ENCODE measurements around the gene HHIP.

DNA sequence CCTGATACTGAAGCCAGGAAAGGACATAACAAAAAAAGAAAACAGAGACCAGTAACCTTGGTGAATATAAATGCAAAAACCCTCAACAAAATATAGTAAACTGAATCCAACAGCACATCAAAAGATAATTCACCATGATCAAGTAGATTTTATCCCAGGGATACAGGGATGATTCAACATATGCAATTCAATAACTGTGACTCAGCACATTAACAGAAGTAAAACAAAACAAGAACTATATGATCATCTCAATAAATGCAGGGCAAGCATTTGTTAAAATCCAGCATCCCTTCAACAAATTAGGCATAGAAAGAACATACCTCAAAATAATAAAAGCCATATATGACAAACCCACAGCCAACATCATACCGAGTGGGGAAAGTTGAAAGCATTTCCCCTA lies 112.0 kb downstream of the HHIP start:
- TF ChIP-seq, protein P1, sequence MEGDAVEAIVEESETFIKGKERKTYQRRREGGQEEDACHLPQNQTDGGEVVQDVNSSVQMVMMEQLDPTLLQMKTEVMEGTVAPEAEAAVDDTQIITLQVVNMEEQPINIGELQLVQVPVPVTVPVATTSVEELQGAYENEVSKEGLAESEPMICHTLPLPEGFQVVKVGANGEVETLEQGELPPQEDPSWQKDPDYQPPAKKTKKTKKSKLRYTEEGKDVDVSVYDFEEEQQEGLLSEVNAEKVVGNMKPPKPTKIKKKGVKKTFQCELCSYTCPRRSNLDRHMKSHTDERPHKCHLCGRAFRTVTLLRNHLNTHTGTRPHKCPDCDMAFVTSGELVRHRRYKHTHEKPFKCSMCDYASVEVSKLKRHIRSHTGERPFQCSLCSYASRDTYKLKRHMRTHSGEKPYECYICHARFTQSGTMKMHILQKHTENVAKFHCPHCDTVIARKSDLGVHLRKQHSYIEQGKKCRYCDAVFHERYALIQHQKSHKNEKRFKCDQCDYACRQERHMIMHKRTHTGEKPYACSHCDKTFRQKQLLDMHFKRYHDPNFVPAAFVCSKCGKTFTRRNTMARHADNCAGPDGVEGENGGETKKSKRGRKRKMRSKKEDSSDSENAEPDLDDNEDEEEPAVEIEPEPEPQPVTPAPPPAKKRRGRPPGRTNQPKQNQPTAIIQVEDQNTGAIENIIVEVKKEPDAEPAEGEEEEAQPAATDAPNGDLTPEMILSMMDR (IDR thresholded peaks at IDR 0.05): no peak
- TF ChIP-seq EZH2 (IDR thresholded peaks at IDR 0.05; ENCODE audit: borderline replicate concordance, insufficient read depth, low read depth, low read length, poor library complexity, severe bottlenecking): no peak

Data from B cell (primary cell).